ENCODE results near the gene TRA2B.
"Not testable (repeated sequence)": the region's sequence is repeated elsewhere in the genome, so short reads cannot be mapped to it uniquely, and the experiment has no call there.

The TRA2B gene

DNA sequence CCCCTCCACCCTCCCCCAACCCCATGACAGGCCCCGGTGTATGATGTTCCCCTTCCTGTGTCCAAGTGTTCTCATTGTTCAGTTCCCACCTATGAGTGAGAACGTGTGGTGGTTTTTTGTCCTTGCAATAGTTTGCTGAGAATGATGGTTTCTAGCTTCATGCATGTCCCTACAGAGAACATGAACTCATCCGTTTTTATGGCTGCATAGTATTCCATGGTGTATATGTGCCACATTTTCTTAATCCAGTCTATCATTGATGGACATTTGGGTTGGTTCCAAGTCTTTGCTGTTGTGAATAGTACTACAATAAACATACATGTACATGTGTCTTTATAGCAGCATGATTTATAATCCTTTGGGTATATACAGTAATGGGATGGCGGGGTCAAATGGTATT is 27.9 kb downstream of the TRA2B start:
- H3K4me1 ChIP-seq (ENCODE audit: insufficient read depth, low read length); H3K9me3 ChIP-seq (ENCODE audit: control insufficient read depth, insufficient read depth, low read length); H3K9ac ChIP-seq (ENCODE audit: low read depth, low read length): not testable (repeated sequence)
- peaks cover 15% of the 10 kb centered on the region for H3K36me3 ChIP-seq (ENCODE audit: insufficient read depth, low read length)

DNA sequence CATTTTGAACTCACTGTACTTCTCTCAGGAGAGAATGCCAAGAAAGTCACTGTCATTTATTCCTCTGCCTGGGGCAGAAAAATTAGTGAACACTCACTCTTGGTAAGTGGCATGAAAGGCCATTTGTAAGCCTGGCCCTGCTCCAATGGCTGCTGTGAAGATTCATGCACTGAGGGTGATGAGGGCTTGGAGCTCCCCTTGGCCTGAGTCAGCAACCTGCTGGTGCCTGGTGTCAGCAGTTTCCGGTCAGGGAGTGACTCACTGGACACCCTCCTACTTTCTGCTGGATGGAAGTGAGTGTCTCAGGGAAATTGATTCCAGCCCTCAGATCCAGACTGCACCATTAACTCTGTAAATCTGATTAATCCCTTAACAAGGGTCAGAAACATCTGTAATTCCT is 37.6 kb downstream of the TRA2B start:
- Histone ChIP-seq H3K36me3 (ENCODE audit: insufficient read depth, low read length) (no peaks in the 10 kb centered on the region), H3K9ac (ENCODE audit: low read depth, low read length) (no peak overlapping the region), H3K9me3 (ENCODE audit: control insufficient read depth, insufficient read depth, low read length) (no peaks in the 10 kb centered on the region), H3K4me1 (ENCODE audit: insufficient read depth, low read length) (peaks cover 5% of the 10 kb centered on the region; the same call in 1 of the 2 replicates)

DNA sequence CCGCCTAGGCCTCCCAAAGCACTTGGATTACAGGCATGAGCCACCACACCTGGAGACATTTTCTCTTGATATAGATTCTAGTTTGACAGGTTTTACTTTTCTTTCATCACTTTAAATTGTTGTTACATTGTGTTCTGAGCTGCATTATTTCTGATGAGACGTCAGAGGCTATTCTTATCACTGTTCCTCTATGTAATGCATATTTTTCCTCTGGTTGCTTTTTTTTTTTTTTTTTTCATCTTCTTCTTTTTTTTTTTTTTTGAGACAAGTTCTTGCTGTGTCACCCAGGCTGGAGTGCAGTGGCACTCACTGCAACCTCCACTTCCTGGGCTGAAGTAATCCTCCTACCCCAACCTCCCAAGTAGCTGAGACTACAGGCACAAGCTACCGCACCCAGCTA is 41.2 kb downstream of the TRA2B start:
- peaks cover 5% of the 10 kb centered on the region; the same call in 1 of the 2 replicates for H3K4me1 ChIP-seq (ENCODE audit: insufficient read depth, low read length)
- no peaks in the 10 kb centered on the region for H3K36me3 ChIP-seq (ENCODE audit: insufficient read depth, low read length)
- H3K9me3 ChIP-seq (ENCODE audit: control insufficient read depth, insufficient read depth, low read length): no peaks in the 10 kb centered on the region
- H3K9ac ChIP-seq (ENCODE audit: low read depth, low read length): no peak overlapping the region

DNA sequence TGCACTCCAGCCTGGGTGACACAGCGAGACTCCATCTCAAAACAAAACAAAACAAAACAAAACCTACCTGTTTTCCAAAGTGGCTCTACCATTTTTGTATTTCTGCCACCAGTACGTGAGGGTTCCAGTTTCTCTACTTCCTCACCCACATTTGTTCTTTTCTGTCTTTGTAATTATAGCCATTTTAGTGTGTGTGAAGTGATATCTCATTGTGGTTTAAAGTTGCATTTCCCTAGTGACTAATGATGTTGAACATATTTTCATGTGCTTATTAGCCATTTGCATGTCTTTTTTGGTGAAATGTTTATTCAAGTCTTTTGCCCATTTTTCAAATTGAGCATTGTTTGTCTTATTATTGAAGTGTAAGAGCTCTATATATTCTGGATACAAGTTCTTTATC is 50.7 kb downstream of the TRA2B start:
- Histone ChIP-seq H3K36me3 (ENCODE audit: insufficient read depth, low read length) (no peaks in the 10 kb centered on the region), H3K9me3 (ENCODE audit: control insufficient read depth, insufficient read depth, low read length) (no peaks in the 10 kb centered on the region), H3K9ac (ENCODE audit: low read depth, low read length) (no peak overlapping the region), H3K4me1 (ENCODE audit: insufficient read depth, low read length) (no peaks in the 10 kb centered on the region)

DNA sequence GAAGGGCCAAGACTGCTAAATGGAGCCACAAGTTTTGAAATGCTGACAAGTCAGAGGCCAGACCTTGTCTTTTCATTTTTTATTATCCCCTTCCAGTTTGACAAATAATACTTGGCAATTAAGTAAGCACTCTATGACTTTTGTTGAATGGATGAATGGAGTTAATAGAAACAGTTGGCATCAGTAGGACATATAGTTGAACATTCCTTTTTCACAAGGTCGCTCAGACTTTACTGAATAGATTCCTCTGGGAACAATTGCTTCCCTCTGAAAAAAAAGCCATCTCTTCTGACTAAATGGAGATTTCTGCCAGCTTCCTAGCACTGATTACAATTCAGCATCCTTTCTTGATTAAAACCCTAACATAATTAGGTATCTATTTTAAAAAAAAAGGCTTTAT is 53.2 kb downstream of the TRA2B start:
- H3K9ac ChIP-seq (ENCODE audit: low read depth, low read length): no peak overlapping the region
- H3K9me3 ChIP-seq (ENCODE audit: control insufficient read depth, insufficient read depth, low read length): no peaks in the 10 kb centered on the region
- H3K36me3 ChIP-seq (ENCODE audit: insufficient read depth, low read length): no peaks in the 10 kb centered on the region
- no peaks in the 10 kb centered on the region for H3K4me1 ChIP-seq (ENCODE audit: insufficient read depth, low read length)

DNA sequence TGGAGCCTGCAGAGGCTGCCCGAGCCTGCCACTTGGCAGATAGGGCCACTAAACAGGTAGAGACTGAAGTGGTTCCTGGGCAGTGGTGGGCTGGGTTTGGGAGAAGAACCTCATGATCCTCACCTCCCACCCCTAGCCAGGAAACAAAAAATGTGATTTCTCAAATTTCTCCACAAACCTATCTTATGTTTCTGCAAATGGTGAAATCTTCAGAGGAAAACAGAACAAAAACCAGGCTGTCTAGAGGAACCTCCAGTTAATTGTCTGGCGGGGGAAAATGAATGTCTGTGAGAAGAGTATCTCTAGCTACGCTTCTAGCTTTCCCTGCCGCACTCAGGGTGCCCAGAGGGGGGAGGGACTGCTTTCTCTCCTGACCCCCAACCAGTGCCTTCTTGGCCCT is 55.9 kb downstream of the TRA2B start:
- H3K9me3 ChIP-seq (ENCODE audit: control insufficient read depth, insufficient read depth, low read length): no peaks in the 10 kb centered on the region
- H3K4me1 ChIP-seq (ENCODE audit: insufficient read depth, low read length): no peaks in the 10 kb centered on the region
- no peaks in the 10 kb centered on the region for H3K36me3 ChIP-seq (ENCODE audit: insufficient read depth, low read length)
- H3K9ac ChIP-seq (ENCODE audit: low read depth, low read length): no peak overlapping the region

DNA sequence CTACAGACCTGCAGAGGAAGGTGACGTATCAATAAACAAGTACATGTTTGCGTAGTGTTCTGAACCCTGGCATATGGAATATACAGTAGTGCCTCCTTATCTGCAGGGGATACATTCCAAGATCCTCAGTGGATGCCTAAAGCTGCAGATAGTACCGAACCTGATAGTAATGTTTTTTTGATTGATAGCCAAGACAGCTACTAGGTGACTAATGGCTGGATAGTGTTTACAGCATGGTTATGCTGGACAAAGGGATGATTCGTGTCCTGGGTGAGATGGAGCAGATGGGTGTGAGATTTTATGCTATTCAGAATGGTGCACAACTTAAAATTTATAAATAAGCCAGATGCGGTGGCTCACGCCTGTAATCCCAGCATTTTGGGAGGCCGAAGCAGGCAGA is 57.2 kb downstream of the TRA2B start:
- Histone ChIP-seq H3K4me1 (ENCODE audit: insufficient read depth, low read length) (no peaks in the 10 kb centered on the region), H3K9me3 (ENCODE audit: control insufficient read depth, insufficient read depth, low read length) (no peaks in the 10 kb centered on the region), H3K9ac (ENCODE audit: low read depth, low read length) (no peak overlapping the region), H3K36me3 (ENCODE audit: insufficient read depth, low read length) (no peaks in the 10 kb centered on the region)

DNA sequence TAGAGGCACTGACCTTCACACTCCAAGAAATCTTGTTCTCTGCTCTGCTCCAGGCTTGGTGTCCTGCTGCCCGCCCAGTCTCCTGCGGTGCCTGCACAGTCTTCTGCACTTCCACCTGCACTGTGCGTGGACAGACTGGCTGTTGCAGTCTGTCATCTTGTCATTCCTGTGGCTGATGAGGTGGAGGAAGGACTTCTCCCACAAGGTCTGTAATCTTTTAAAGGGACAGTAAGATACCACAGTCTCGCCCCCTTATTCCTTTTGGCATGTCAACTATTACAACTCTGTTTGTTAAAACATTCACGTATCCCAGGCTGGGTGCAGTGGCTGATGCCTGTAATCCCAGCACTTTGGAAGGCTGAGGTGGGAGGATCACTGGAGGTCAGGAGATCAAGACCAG is 58.9 kb downstream of the TRA2B start:
- H3K9ac ChIP-seq (ENCODE audit: low read depth, low read length): no peak overlapping the region
- peaks cover 9% of the 10 kb centered on the region; the same call in 1 of the 2 replicates for H3K4me1 ChIP-seq (ENCODE audit: insufficient read depth, low read length)
- no peaks in the 10 kb centered on the region for H3K36me3 ChIP-seq (ENCODE audit: insufficient read depth, low read length)
- H3K9me3 ChIP-seq (ENCODE audit: control insufficient read depth, insufficient read depth, low read length): no peaks in the 10 kb centered on the region

DNA sequence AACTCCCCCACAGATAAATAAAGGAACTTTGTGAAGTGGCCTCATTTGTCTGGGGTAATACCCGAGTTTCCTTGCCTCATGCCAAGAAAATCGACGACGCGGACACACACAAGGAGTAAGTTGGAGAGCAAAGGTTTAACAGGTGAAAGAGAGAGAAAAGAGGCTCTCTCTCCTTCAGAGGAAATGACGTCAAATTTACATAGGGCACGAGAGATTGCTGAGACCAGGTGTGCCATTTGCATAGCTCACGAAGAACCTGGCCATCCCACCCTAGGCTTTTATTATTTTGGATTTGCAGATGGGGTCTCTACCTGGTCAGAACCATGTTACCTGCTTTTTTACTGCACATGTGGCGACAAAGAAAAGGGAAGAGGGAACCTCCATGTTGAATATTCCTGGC is 63.7 kb downstream of the TRA2B start:
- no peak overlapping the region for H3K9ac ChIP-seq (ENCODE audit: low read depth, low read length)
- H3K4me1 ChIP-seq (ENCODE audit: insufficient read depth, low read length): peaks cover 12% of the 10 kb centered on the region; the same call in 1 of the 2 replicates
- H3K36me3 ChIP-seq (ENCODE audit: insufficient read depth, low read length): no peaks in the 10 kb centered on the region
- no peaks in the 10 kb centered on the region for H3K9me3 ChIP-seq (ENCODE audit: control insufficient read depth, insufficient read depth, low read length)

DNA sequence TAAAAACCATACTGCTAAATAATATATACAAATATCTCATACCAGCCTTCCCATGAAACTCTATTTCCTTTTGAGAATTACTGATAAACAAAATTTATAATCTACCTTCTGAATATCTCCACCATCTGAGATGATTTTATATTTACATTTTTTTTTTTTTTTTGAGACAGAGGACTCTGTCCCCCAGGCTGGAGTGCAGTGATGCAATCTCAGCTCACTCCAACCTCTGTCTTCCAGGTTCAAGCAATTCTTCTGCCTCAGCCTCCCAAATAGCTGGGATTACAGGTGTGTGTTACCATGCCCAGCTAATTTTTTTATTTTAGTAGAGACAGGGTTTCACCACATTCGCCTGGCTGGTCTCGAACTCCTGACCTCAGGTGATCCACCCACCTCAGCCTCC is 70.2 kb downstream of the TRA2B start:
- Histone ChIP-seq H3K9ac (ENCODE audit: low read depth, low read length) (no peak overlapping the region), H3K9me3 (ENCODE audit: control insufficient read depth, insufficient read depth, low read length) (no peaks in the 10 kb centered on the region), H3K36me3 (ENCODE audit: insufficient read depth, low read length) (no peaks in the 10 kb centered on the region), H3K4me1 (ENCODE audit: insufficient read depth, low read length) (no peaks in the 10 kb centered on the region)

DNA sequence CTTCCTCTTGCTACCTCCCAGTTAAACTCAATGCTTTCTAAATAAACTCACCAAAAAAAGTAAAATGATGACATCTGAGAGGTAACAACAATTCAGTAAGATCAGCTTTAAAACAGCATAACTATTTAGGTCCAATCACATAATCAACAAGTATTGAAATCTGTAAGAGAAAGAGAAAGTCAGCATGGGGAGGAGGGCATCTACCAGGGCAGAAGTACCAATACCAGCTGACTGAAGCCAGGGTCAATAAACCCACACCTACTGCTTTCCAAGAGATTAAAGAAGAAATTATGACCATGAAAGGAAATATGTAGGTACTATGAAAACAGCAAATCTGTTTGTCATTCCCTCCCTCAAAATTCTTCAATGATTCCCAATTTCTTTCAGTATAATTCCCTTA is 70.8 kb downstream of the TRA2B start:
- Histone ChIP-seq H3K36me3 (ENCODE audit: insufficient read depth, low read length) (no peaks in the 10 kb centered on the region), H3K9me3 (ENCODE audit: control insufficient read depth, insufficient read depth, low read length) (no peaks in the 10 kb centered on the region), H3K4me1 (ENCODE audit: insufficient read depth, low read length) (no peaks in the 10 kb centered on the region), H3K9ac (ENCODE audit: low read depth, low read length) (no peak overlapping the region)

DNA sequence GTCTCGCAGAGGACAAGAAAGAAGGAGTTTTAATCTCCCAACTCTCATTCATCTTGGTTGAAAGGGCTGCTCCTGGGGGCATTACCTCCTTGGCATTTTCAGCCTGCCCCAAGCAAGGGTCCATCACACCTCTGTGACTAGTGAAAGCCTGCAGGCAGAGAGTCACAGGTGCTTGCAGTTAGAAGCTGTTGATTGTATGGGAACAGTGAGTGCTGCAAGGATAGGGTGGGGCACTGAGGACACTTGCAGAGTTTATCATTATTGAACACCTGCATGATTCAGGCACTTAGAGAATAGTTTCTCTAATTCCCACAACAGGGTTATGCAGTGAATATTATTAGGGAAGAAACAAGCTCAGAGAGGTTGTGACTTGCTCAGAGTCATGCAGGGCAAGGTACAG is 71.3 kb downstream of the TRA2B start:
- Histone ChIP-seq H3K9me3 (ENCODE audit: control insufficient read depth, insufficient read depth, low read length) (no peaks in the 10 kb centered on the region), H3K4me1 (ENCODE audit: insufficient read depth, low read length) (no peaks in the 10 kb centered on the region), H3K9ac (ENCODE audit: low read depth, low read length) (no peak overlapping the region), H3K36me3 (ENCODE audit: insufficient read depth, low read length) (no peaks in the 10 kb centered on the region)
